ENCODE results near the gene MEGF8.

Gene MEGF8

GRCh38 chr19:42313840-42314755 is 11.3 kb upstream of the MEGF8 start:
- H3K23ac ChIP-seq (ENCODE audit: low read length) = no peak overlapping the region
- H3K4me3 ChIP-seq (ENCODE audit: low read length) = no peak overlapping the region
- no peak overlapping the region for H2BK5ac ChIP-seq (ENCODE audit: low read length)
- no peaks in the 10 kb centered on the region for H3K79me1 ChIP-seq (ENCODE audit: low read length)
- no peak overlapping the region for H2BK15ac ChIP-seq (replicated peaks; ENCODE audit: low read depth)
- no peak overlapping the region for H3K56ac ChIP-seq (ENCODE audit: low read length)
- H3K9ac ChIP-seq (ENCODE audit: low read length) = no peak overlapping the region
- H3K27me3 ChIP-seq (ENCODE audit: insufficient read depth, low read length, poor library complexity) = no peaks in the 10 kb centered on the region
- H4K8ac ChIP-seq (ENCODE audit: low read depth, low read length) = no peak overlapping the region
- H2BK120ac ChIP-seq (ENCODE audit: low read depth, low read length) = no peak overlapping the region
- no peaks in the 10 kb centered on the region for H3K4me1 ChIP-seq (ENCODE audit: control insufficient read depth, low read depth, low read length)
- H3K79me2 ChIP-seq (ENCODE audit: control insufficient read depth, insufficient read depth, low read length) = no peaks in the 10 kb centered on the region
- no peak overlapping the region for H3K18ac ChIP-seq (ENCODE audit: low read length)
- no peak overlapping the region for H2AK5ac ChIP-seq (ENCODE audit: low read length)
- H3K27ac ChIP-seq (ENCODE audit: low read depth, low read length) = no peak overlapping the region
- H3K36me3 ChIP-seq (ENCODE audit: control insufficient read depth, insufficient read depth, low read length) = no peaks in the 10 kb centered on the region
- no peak overlapping the region for H3K4ac ChIP-seq (ENCODE audit: low read depth, low read length)
- DNase-seq = no peak
- H3K4me2 ChIP-seq (ENCODE audit: low read length) = no peak overlapping the region
- H4K5ac ChIP-seq (ENCODE audit: low read length) = no peak overlapping the region
- no CpG with 5 or more reads among the region's 26 CpGs for WGBS (ENCODE audit: extremely low coverage, insufficient coverage, low lambda C conversion rate)

- Histone ChIP-seq H3K79me1 (ENCODE audit: low read length) (no peaks in the 10 kb centered on the region), H4K5ac (ENCODE audit: low read length) (no peak overlapping the region), H2BK5ac (ENCODE audit: low read length) (no peak overlapping the region), H2BK15ac (replicated peaks; ENCODE audit: low read depth) (no peak overlapping the region), H3K4ac (ENCODE audit: low read depth, low read length) (no peak overlapping the region), H3K4me3 (ENCODE audit: low read length) (no peak overlapping the region), H2AK5ac (ENCODE audit: low read length) (no peak overlapping the region), H3K9ac (ENCODE audit: low read length) (no peak overlapping the region), H3K4me1 (ENCODE audit: control insufficient read depth, low read depth, low read length) (no peaks in the 10 kb centered on the region), H3K56ac (ENCODE audit: low read length) (no peak overlapping the region), H2BK120ac (ENCODE audit: low read depth, low read length) (no peak overlapping the region), H3K36me3 (ENCODE audit: control insufficient read depth, insufficient read depth, low read length) (no peaks in the 10 kb centered on the region), H3K27me3 (ENCODE audit: insufficient read depth, low read length, poor library complexity) (no peaks in the 10 kb centered on the region), H3K4me2 (ENCODE audit: low read length) (no peak overlapping the region), H3K79me2 (ENCODE audit: control insufficient read depth, insufficient read depth, low read length) (no peaks in the 10 kb centered on the region), H3K18ac (ENCODE audit: low read length) (no peak overlapping the region), H3K23ac (ENCODE audit: low read length) (no peak overlapping the region), H3K27ac (ENCODE audit: low read depth, low read length) (no peak overlapping the region), H4K8ac (ENCODE audit: low read depth, low read length) (no peak overlapping the region)
- no CpG with 5 or more reads among the region's 5 CpGs for WGBS (ENCODE audit: extremely low coverage, insufficient coverage, low lambda C conversion rate)
- no peak for DNase-seq
Measured at GRCh38 chr19:42315024-42315423, 10.4 kb upstream of the MEGF8 start.

DNA sequence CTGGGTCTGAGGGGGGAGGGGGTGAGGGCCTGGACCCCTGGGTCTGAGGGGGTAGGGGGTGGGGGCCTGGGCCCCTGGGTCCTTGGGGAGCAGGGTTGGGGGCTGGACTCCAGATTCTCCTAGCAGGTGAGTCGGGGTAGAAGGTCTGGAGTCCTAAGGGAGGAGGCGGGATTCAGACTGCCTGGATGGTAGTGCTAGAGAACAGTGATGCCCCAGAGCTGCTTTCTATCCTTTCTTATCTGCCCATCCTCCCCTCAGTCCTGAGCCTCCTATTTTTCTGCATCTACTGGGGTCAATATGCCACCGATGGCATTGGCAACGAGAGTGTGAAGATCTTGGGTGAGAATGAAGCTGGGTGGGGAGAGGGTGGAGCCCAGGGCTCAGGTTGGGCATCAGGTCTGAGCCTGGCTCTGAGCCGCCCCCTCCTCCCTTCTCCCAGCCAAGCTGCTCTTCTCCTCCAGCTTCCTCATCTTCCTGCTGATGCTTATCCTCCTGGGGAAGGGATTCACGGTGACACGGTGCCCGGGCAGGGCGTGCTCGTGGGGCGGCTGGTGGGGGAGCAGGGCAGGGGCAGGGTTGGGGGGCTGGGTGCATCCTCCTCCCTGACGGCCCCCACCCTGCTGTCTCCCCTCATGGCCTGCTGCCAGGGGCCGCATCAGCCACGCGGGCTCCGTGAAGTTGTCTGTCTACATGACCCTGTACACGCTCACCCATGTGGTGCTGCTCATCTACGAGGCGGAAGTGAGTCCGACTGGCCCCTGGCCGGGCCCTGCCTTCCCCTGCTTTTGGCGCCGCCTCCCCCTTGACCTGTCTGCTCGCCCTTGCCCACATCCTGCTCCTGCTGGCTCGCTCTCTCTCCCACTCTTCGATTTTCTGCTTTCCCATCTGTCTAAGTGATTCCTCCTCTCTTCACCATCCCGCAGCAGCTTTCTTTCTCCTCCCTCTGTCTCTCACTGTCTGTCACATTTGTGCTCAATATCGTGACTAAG is 8.9 kb upstream of the MEGF8 start:
- H3K27me3 ChIP-seq (ENCODE audit: insufficient read depth, low read length, poor library complexity) = no peaks in the 10 kb centered on the region

GRCh38 chr19:42317535-42317934 is 7.9 kb upstream of the MEGF8 start:
- WGBS (ENCODE audit: extremely low coverage, insufficient coverage, low lambda C conversion rate) = no CpG with 5 or more reads among the region's 13 CpGs
- no peak for DNase-seq
- H3K27me3 ChIP-seq (ENCODE audit: insufficient read depth, low read length, poor library complexity) = no peaks in the 10 kb centered on the region

More for the DNA sequence above, 8.9 kb upstream of the MEGF8 start:
- H3K18ac ChIP-seq (ENCODE audit: low read length) = no peak overlapping the region
- no peak overlapping the region for H3K4me3 ChIP-seq (ENCODE audit: low read length)
- H2BK15ac ChIP-seq (replicated peaks; ENCODE audit: low read depth) = no peak overlapping the region
- no peak overlapping the region for H2BK5ac ChIP-seq (ENCODE audit: low read length)
- no peak overlapping the region for H3K4ac ChIP-seq (ENCODE audit: low read depth, low read length)
- H2BK120ac ChIP-seq (ENCODE audit: low read depth, low read length) = no peak overlapping the region
- H3K79me2 ChIP-seq (ENCODE audit: control insufficient read depth, insufficient read depth, low read length) = no peaks in the 10 kb centered on the region
- no peak overlapping the region for H2AK5ac ChIP-seq (ENCODE audit: low read length)
- H3K4me2 ChIP-seq (ENCODE audit: low read length) = no peak overlapping the region
- H3K36me3 ChIP-seq (ENCODE audit: control insufficient read depth, insufficient read depth, low read length) = no peaks in the 10 kb centered on the region
- DNase-seq = no peak
- no peak overlapping the region for H4K5ac ChIP-seq (ENCODE audit: low read length)
- WGBS (ENCODE audit: extremely low coverage, insufficient coverage, low lambda C conversion rate) = no CpG with 5 or more reads among the region's 28 CpGs
- peak overlapping the region; percentile 7 for H3K56ac ChIP-seq (ENCODE audit: low read length)
- no peaks in the 10 kb centered on the region for H3K4me1 ChIP-seq (ENCODE audit: control insufficient read depth, low read depth, low read length)
- no peak overlapping the region for H3K9ac ChIP-seq (ENCODE audit: low read length)
- no peaks in the 10 kb centered on the region for H3K79me1 ChIP-seq (ENCODE audit: low read length)
- H3K27ac ChIP-seq (ENCODE audit: low read depth, low read length) = no peak overlapping the region
- H3K23ac ChIP-seq (ENCODE audit: low read length) = no peak overlapping the region
- no peak overlapping the region for H4K8ac ChIP-seq (ENCODE audit: low read depth, low read length)

GRCh38 chr19:42322305-42322704 is 3.1 kb upstream of the MEGF8 start:
- Histone ChIP-seq H4K5ac (ENCODE audit: low read length) (no peak overlapping the region), H3K36me3 (ENCODE audit: control insufficient read depth, insufficient read depth, low read length) (no peaks in the 10 kb centered on the region), H4K8ac (ENCODE audit: low read depth, low read length) (no peak overlapping the region), H2BK120ac (ENCODE audit: low read depth, low read length) (no peak overlapping the region), H3K27ac (ENCODE audit: low read depth, low read length) (no peak overlapping the region), H2AK5ac (ENCODE audit: low read length) (no peak overlapping the region), H2BK15ac (replicated peaks; ENCODE audit: low read depth) (no peak overlapping the region), H3K18ac (ENCODE audit: low read length) (no peak overlapping the region), H3K27me3 (ENCODE audit: insufficient read depth, low read length, poor library complexity) (peaks cover 4% of the 10 kb centered on the region), H3K4me2 (ENCODE audit: low read length) (no peak overlapping the region), H3K4me1 (ENCODE audit: control insufficient read depth, low read depth, low read length) (no peaks in the 10 kb centered on the region), H3K79me1 (ENCODE audit: low read length) (peaks cover 8% of the 10 kb centered on the region), H3K79me2 (ENCODE audit: control insufficient read depth, insufficient read depth, low read length) (peaks cover 3% of the 10 kb centered on the region), H3K23ac (ENCODE audit: low read length) (no peak overlapping the region), H3K9ac (ENCODE audit: low read length) (no peak overlapping the region), H2BK5ac (ENCODE audit: low read length) (no peak overlapping the region), H3K4me3 (ENCODE audit: low read length) (no peak overlapping the region), H3K56ac (ENCODE audit: low read length) (no peak overlapping the region), H3K4ac (ENCODE audit: low read depth, low read length) (no peak overlapping the region)
- DNase-seq = no peak
- WGBS (ENCODE audit: extremely low coverage, insufficient coverage, low lambda C conversion rate) = no CpG with 5 or more reads among the region's 9 CpGs

More at GRCh38 chr19:42317535-42317934, 7.9 kb upstream of the MEGF8 start:
- no peak overlapping the region for H2BK15ac ChIP-seq (replicated peaks; ENCODE audit: low read depth)
- no peak overlapping the region for H3K4me2 ChIP-seq (ENCODE audit: low read length)
- H3K23ac ChIP-seq (ENCODE audit: low read length) = no peak overlapping the region
- no peak overlapping the region for H2AK5ac ChIP-seq (ENCODE audit: low read length)
- H4K8ac ChIP-seq (ENCODE audit: low read depth, low read length) = no peak overlapping the region
- H3K27ac ChIP-seq (ENCODE audit: low read depth, low read length) = no peak overlapping the region
- H3K4me3 ChIP-seq (ENCODE audit: low read length) = no peak overlapping the region
- no peak overlapping the region for H3K56ac ChIP-seq (ENCODE audit: low read length)
- H3K18ac ChIP-seq (ENCODE audit: low read length) = no peak overlapping the region
- H4K5ac ChIP-seq (ENCODE audit: low read length) = no peak overlapping the region
- H3K36me3 ChIP-seq (ENCODE audit: control insufficient read depth, insufficient read depth, low read length) = no peaks in the 10 kb centered on the region
- H3K4me1 ChIP-seq (ENCODE audit: control insufficient read depth, low read depth, low read length) = no peaks in the 10 kb centered on the region
- H3K79me2 ChIP-seq (ENCODE audit: control insufficient read depth, insufficient read depth, low read length) = no peaks in the 10 kb centered on the region
- no peak overlapping the region for H3K9ac ChIP-seq (ENCODE audit: low read length)
- H2BK5ac ChIP-seq (ENCODE audit: low read length) = no peak overlapping the region
- H3K4ac ChIP-seq (ENCODE audit: low read depth, low read length) = no peak overlapping the region
- no peak overlapping the region for H2BK120ac ChIP-seq (ENCODE audit: low read depth, low read length)
- H3K79me1 ChIP-seq (ENCODE audit: low read length) = no peaks in the 10 kb centered on the region

Measured in mesendoderm (in vitro differentiated cells).